ENCODE measurements around the gene GTF2A1L. TPM values are rescaled to one million over a fixed set of nuclear protein-coding genes. Genes with fewer than 3 reads are reported as not detected.

Gene GTF2A1L
- total RNA-seq, 1 donor from 2014 or later, result not detected

- ATAC-seq (peak; percentile 69), DNase-seq (no peak)
- Histone ChIP-seq H3K4me3 (no peak overlapping the region), H3K9me3 (no peaks in the 10 kb centered on the region), H3K27me3 (no peaks in the 10 kb centered on the region), H3K27ac (peak overlapping the region; percentile 24), H3K4me1 (peaks cover 2% of the 10 kb centered on the region), H3K36me3 (no peaks in the 10 kb centered on the region)
- TF ChIP-seq CTCF (IDR thresholded peaks at IDR 0.05), result no peak
- intact Hi-C loops (cut with DNase I), result no loop called here
Observed at GRCh38 chr2:48721158-48721557, 103.5 kb downstream of the GTF2A1L start.

- Histone ChIP-seq H3K4me3 (no peak overlapping the region), H3K27me3 (no peaks in the 10 kb centered on the region), H3K36me3 (no peaks in the 10 kb centered on the region), H3K4me1 (peaks cover 2% of the 10 kb centered on the region), H3K27ac (no peak overlapping the region), H3K9me3 (no peaks in the 10 kb centered on the region)
- DNase-seq, result no peak
- intact Hi-C loops (cut with DNase I), result no loop called here
- no peak for TF ChIP-seq CTCF (IDR thresholded peaks at IDR 0.05)
- ATAC-seq, result no peak
Observed at GRCh38 chr2:48722391-48722790, 104.7 kb downstream of the GTF2A1L start.

- Histone ChIP-seq H3K4me3 (no peak overlapping the region), H3K36me3 (no peaks in the 10 kb centered on the region), H3K4me1 (peaks cover 2% of the 10 kb centered on the region), H3K9me3 (no peaks in the 10 kb centered on the region), H3K27ac (no peak overlapping the region), H3K27me3 (no peaks in the 10 kb centered on the region)
- TF ChIP-seq CTCF (IDR thresholded peaks at IDR 0.05), result no peak
- DNase-seq (no peak), ATAC-seq (no peak)
- intact Hi-C loops (cut with DNase I), result no loop called here
Observed at GRCh38 chr2:48723129-48723528, 105.5 kb downstream of the GTF2A1L start.

GRCh38 chr2:48724278-48724677 lies 106.6 kb downstream of the GTF2A1L start:
- no peak for TF ChIP-seq CTCF (IDR thresholded peaks at IDR 0.05)
- Histone ChIP-seq H3K36me3 (no peaks in the 10 kb centered on the region), H3K9me3 (no peaks in the 10 kb centered on the region), H3K27ac (no peak overlapping the region), H3K27me3 (no peaks in the 10 kb centered on the region), H3K4me3 (no peak overlapping the region), H3K4me1 (peaks cover 2% of the 10 kb centered on the region)
- intact Hi-C loops (cut with DNase I), result no loop called here
- DNase-seq (no peak), ATAC-seq (no peak)

- intact Hi-C loops (cut with DNase I), result no loop called here
- no peak overlapping the region for H3K27ac ChIP-seq
- no peak overlapping the region for H3K4me3 ChIP-seq
- ATAC-seq (no peak), DNase-seq (no peak)
- H3K9me3 ChIP-seq, result no peaks in the 10 kb centered on the region
- no peak for TF ChIP-seq CTCF (IDR thresholded peaks at IDR 0.05)
- peaks cover 2% of the 10 kb centered on the region for H3K4me1 ChIP-seq
- no peaks in the 10 kb centered on the region for H3K27me3 ChIP-seq
- H3K36me3 ChIP-seq, result no peaks in the 10 kb centered on the region
Observed at GRCh38 chr2:48725696-48726494, 108.2 kb downstream of the GTF2A1L start.
